GM18868 (cell line): ENCODE data around the gene DNAJB11.

ENCODE experiments used
- ATAC-seq: cut with Tn5 transposase; IDR thresholded peaks from one replicate; pipeline ENCODE4 v1.9.1; 2021; ENCODE audit warnings: mild to moderate bottlenecking, moderate library complexity; ENCODE audit not compliant: unreplicated experiment

The DNAJB11 gene

DNA sequence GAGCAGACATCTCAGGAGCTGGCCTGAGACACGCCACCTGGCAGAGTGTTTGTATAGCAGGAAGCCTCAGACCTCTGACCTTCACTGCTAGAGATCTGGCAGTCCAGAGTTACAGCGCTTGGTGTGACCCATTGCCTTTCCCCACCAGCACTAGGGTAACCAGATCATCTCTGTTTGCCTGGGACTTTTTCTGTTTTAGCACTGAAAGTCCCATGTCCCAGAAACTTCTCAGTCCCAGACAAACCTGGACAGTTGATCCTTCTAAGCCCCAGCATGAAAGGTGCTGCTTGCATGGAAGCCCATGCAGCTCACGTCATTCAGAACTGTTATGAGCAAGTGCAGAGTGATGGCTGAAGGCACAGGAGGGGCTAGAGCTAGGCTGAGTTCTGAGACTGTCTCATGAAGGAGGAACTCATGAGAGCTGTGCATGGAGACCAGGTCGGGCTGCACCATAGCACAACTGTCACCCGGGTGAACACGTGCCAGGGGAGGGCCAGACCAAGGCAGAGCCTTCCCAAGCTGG lies 24.1 kb downstream of the DNAJB11 start:
- no peak for ATAC-seq

GRCh38 chr3:186596568-186597287 lies 26.2 kb downstream of the DNAJB11 start:
- no peak for ATAC-seq

DNA sequence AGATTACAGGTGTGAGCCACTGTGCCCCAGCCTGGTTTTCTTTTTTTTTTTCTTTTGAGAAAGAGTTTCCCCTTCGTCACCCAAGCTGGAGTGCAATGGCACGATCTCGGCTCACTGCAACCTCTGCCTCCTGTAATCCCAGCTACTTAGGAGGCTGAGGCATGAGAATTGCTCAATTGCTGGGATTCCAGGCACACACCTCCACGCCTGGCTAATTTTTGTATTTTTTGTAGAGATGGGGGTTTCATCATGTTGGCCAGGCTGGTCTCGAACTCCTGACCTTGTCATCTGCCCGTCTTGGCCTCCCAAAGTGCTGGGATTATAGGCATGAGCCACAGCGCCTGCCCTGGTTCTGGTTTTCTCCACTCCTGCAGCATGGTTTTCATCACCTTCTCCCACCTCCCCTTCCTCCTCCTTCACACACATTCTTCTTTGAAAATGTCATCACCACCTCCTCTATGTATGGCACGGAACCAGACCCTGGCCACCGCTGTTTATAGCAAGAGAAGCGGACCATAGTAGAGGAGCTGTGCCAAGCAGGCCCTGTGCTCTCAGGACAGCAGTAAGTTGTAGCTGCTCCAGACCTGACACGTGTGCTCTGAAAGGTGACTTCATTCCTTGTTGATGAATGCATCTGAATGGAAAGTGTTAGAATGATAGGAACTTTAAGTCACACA lies 27.7 kb downstream of the DNAJB11 start:
- no peak for ATAC-seq

DNA sequence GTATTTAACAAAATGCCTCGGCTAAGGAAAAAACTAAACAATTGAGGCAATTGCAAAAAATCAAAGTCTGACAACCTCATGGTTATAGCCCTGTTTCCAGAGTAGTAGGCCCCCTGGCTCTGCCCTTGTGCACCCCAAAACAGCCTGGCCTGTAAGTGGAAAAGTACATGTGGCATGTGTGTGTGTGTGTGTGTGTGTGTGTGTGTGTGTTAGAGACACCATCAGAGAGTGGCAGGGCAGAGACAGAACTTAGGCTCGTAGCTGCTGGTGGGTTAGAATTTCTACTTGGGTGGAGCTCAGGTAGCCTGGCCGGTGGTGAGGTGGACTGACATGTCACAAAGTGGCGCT lies 28.2 kb downstream of the DNAJB11 start:
- no peak for ATAC-seq

DNA sequence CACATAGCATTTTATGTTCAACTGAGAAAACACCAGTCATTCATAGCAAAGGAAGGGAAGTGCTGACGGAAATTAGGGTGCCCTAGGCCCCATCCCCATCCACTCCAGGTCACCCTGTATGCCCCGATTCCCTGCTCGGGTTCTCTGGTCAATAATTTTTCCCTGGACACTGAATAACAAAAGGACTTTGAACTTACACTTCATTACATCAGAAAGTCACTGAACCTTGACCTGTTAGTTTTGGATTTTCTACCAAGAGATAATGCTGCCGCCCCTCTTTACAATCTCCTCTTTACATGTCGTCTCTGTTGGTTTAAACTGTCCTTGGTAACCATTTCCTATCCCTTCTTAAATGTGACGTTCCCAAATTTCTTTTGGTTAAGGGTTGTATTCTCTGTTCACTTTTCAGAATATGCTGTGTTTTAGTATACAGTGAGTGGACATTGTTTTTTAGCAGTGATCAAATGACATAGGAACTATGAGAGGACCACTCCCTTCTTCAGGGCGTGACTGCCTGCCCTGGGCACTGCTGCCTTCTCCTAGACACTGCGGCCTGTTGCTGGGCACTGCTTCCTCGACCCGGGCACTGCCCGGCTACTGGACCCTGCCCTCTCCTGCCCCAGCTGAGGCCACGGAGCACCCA lies 28.7 kb downstream of the DNAJB11 start:
- ATAC-seq, result no peak

DNA sequence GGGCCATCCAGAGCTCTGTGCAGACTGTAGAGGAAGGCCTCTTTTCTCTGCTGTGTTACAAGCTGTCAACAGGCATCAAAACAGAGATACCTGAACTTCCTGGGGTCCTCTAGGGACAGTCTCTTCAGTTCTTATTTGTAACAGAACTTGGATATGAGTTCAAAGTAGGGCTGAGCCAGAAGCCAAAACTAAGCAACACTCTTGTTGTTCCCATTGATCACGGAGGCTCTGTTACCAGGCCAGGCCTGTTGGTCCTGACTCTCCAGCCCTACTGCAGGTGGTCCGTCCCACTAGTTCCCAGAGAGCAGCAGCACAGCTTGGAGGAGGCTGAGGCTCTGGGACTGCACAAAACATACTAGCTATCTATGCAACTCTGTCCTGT lies 29.3 kb downstream of the DNAJB11 start:
- no peak for ATAC-seq

- ATAC-seq, result no peak
Observed at GRCh38 chr3:186600896-186601295, 30.4 kb downstream of the DNAJB11 start.

GRCh38 chr3:186603159-186603558 lies 32.6 kb downstream of the DNAJB11 start:
- ATAC-seq, result no peak

DNA sequence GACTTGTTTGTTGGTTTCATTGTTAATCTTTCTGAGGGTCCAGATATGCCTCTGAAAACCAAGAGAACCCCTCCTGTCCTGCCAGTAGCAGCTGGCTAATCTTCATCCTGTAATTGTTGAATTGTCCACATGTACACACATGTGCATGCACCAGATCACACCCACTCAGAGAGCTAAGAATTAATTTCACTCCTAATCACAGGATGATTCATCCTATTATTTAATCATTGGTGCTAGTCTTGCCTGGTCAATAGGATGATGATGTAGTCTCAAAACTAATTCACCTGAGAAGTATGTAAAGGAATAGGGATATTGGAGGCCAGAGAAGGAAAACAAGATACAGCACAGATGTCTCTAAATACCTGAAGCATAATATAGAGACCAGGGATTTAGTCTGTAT lies 34.6 kb downstream of the DNAJB11 start:
- no peak for ATAC-seq

DNA sequence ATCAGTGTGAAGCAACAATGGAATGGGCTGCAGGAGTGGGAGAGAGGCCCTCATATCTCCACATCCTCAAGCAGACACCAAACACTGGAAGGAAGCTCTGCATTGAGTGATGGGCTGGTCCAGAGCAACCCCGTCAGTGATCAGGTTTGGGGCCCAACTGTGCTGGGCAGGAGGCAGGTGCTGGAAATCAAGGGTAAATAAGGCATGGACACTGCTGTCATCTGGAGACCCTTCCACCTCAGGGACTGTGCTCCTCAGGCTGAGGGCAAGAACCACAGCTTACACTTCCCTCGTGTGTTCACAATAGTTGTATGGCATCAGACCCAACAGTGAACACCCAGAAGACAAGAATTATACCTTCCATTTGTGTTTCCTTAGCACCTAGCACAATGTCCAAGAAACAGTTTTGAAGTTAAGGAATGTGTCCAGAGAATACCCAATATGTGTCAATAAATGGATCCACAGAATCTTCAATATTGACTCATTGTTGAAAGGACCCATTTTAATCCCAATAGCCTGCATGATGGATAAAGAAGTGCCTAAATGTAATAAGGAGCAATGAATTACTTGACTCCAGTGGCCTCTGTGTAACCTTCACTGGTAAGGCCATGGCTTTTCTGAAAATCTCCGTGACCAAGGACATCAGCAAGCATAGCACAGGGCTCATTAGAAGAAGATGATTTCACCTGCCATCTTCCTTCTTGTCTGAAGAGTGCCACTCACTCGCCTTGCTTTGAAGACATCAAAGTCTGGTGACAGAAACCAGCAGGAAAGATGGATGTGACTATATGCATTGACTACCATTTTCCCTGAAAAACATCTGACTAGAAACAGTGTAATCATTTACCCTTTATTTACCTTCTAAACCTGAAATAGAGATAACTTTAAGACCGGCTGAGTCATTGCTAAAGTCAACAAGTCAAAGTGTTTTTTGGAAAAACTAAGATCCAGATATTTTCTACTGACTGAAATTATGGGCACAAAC lies 35.3 kb downstream of the DNAJB11 start:
- ATAC-seq, result no peak

DNA sequence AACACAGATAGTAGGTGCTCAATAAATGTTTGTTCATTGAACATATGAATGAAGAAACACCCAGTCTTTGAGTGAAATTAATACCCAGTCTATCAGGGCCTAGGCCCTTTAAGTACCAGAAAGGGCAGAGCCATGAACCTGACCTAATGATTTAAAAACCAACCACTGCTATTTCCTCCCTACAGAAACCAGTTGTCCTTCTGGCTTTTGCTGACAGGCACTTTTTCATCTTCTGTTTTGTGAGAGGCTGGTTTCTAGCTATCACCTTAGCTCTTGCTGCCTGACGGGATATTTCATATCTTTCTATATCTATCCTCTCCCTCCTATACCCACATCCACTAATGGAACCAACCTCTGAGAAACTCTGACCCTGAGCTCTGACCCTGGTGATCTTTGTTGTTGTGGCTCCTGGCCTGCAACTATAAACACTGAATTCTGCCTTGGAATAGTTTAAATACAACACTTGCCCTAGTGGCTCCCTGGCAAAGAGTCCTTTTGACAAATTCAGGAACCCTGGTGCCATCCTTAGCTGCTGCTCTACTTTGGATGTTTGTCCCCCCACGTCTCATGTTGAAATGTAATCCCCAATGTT lies 38.2 kb downstream of the DNAJB11 start:
- no peak for ATAC-seq

- ATAC-seq, result no peak
Observed at GRCh38 chr3:186609247-186609868, 38.8 kb downstream of the DNAJB11 start.

- no peak for ATAC-seq
Observed at GRCh38 chr3:186612065-186612464, 41.5 kb downstream of the DNAJB11 start.

GRCh38 chr3:186612721-186613636 lies 42.5 kb downstream of the DNAJB11 start, which contains the start of gene AHSG:
AHSG (plus strand) TSS chr3:186613060; CDS start chr3:186613142, 82 bp downstream.
- ATAC-seq, result no peak

- no peak for ATAC-seq
Observed at GRCh38 chr3:186613637-186614265, 43.2 kb downstream of the DNAJB11 start.

GRCh38 chr3:186614266-186614596 lies 43.7 kb downstream of the DNAJB11 start:
- ATAC-seq, result no peak

DNA sequence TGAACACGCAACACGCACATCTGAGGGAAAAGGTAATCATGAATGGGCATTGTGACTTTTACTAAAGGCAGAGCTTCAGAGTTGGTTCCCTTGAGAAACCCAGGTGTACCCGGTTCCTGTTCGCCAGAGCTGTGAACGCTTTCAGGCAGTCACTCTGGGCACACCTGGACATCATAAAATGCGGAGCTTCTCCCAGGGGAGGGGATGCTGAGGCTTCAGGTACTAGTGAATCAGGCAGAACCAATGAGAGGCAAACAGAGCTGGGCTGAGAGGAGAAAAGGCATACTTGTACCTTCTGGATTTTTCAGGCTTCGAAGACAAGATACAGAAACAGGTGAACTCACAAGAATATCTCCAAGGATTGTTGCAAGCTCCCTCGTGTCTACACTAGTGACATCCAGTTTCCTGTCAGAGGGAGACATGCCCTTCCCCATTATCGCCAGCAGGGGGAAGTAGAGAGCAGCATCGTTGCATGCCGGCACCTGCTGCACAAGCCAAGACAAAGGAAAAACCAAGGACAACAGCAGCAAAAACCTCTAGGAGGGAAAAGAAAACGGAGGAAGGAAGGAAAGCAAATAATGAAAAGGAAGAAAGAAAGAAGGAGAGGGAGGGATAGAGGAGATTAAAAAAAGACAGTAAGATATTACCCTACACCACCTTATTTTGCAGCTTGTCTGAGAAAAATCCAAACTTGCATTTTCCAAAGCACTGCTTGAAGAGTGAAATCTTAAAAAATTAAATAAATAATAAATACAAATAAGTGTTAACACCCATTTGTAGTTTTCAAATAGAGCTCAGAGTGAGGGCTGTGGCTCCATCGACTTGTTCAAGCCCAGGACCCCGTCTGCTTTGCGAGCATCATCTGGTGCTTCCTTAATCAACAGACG lies 44.3 kb downstream of the DNAJB11 start:
- peak; percentile 72 for ATAC-seq

- no peak for ATAC-seq
Observed at GRCh38 chr3:186616299-186616617, 45.7 kb downstream of the DNAJB11 start.
